ENCODE results near the gene ZNF280A.
A peak's percentile ranks its signal among the peaks of the same experiment; 100 is the strongest.
"Not testable (repeated sequence)": the region's sequence is repeated elsewhere in the genome, so short reads cannot be mapped to it uniquely, and the experiment has no call there.

ZNF280A gene

DNA sequence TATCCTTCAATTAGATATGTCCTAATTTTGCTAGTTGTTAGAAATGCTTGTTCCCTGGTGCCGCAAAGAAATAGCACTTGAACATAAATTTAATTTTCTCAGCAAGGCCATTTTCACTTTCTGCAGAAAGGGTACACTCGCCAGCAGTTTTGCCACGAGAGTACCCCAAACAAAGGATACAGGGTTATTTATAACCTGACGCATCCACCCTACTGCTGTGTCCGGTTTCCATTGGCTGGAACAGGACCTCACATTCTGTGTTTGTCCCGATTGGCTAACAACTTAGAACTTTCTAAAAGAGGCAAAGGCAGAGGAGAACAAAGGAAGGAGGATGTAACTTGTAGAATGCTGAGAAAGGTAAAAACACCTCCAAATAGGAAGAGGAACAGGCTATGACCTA, 10.2 kb downstream of the ZNF280A start:
- not testable (repeated sequence) for DNase-seq

DNA sequence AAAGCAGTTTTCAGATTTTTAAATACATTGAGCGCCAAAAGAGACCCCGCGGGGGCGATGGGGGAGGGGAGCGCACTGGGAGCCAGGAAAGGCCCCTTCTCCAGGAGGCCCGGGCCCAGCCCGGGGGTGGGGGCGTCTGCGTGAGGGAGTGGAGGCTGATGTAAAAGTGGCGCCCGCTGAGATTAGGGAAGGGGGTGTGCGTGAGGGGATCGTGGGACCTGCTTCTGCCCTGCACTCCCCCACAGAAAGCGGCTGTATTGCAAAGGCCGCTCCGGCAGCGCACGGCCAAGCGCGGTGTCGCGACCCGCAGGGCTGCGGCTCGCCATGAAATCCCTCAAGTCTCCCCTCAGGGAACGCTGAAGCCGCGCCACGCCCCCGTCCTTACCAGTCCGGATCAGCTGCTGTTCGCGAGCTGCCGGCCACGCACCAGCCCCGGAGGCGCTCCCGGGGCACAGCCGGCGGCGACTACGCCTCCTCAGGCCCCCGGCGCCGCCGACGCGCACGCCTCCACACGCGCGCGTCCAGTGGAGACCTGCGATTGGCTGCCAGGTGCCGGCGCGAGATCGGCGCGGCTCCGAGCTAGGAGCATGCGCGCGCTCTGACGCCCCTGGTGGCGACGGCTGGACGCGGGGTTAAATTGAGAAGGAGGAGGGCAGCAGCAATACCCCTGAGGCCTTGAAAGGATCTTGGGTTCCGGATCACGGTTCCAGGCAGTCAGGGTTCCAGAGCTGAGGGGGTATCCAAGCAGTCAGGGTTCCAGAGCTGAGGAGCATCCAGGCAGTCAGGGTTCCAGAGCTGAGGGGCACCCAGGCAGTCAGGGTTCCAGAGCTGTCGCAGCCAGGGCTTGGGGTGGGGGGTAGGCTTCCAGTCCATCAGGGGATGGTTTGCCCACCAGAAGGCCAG, 11.5 kb downstream of the ZNF280A start, which contains the start of gene ZNF280B:
Gene ZNF280B, minus strand, starts transcription at position 469 of the 903 bp plus-strand sequence. CDS start 19,344 bp downstream, outside the sequence.
- DNase-seq: peak; percentile 84

DNA sequence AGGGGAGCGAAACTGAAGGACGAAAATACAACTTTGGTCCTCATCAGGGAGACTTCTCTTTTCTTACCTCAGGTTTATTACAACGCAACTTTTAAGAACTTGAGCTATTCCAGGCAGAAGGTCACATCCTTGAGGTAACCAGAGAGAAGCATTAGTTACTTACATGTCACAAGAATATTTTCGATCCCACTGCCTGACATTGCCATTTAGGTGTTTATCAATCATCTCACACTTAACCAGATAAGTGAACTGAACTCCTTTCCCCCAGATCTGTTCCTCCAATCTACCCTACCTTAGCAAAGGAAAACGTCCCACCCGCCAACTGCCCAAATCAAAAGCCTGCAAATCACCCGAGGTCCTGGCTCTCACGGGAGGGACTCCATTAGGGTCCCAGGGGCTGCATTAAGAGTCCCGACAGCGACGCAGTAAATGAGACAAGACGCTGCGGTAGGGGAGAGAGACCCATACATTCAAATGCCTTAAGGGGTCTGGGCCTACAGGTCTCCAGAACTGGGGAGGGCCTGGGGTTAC, 12.3 kb downstream of the ZNF280A start:
- DNase-seq: no peak

DNA sequence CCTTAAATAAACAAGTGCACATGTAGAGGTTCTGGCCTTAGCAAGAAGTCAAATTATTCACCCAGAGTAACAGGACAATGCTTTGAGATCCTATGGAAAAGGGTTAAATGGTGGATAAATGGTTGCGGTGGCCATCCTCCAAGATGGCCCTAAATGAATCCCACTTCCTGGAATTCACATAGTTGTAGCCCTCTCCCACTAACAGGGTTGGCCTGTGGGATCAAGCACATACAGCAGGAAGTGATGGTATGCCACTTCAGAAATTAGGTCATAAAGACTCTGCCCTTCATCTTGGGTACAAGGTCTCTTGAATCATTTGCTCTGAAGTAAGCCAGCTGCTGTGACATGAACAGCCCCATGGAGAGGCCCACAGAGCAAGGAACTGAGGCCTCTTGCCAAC, 13.3 kb downstream of the ZNF280A start:
- DNase-seq: no peak

DNA sequence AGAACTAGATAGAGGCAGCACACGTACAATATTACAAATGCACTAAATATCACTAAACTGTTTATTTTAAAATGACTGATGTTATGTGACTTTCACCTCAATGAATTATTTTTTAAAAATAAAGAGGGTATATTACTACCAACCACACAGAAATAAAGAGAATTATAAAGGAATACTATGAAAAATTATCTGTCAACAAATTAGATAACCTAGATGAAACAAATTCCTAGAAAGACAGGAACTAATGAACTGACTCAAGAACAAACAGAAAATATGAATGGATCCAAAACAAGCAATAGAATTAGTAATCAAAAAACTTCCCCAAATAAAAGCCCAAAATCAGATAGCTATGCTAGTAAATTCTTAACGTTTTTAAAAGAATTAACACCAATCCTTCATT, 21.8 kb downstream of the ZNF280A start:
- DNase-seq: no peak

DNA sequence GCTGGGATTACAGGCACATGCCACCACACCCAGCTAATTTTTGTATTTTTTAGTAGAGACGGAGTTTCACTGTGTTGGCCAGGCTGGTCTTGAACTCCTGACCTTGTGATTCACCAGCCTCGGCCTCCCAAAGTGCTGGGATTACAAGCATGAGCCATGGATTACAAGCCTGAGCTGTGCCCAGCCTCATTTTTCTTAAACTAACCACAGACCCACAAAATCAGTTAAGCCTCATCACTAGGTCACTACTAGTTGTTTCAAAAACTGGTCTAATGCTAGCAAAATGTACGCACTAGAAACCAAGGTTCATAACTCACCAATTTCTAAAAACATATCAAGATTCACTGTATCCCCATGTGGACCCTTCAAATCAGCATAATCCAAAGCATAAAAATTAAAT, 28.5 kb downstream of the ZNF280A start:
- not testable (repeated sequence) for DNase-seq

DNA sequence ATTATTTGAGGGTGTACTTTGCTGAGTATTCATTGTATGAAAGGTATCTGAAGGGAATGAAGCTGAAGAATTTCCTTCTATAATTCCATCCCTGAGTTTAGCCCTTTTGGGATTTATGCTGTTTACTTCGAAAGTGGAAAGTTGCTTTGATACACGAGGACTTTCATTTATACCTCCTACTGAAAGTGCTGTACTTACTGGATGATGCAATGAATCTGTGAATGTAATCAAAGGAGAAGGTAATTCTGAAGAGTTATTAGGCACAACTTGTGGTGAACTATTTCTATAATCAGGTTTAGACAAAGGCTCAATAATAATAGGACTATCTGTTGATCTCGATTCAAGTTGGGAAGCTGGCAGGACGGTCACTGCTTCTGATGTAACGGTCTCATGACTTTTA, 31.3 kb downstream of the ZNF280A start:
- no peak for DNase-seq

DNA sequence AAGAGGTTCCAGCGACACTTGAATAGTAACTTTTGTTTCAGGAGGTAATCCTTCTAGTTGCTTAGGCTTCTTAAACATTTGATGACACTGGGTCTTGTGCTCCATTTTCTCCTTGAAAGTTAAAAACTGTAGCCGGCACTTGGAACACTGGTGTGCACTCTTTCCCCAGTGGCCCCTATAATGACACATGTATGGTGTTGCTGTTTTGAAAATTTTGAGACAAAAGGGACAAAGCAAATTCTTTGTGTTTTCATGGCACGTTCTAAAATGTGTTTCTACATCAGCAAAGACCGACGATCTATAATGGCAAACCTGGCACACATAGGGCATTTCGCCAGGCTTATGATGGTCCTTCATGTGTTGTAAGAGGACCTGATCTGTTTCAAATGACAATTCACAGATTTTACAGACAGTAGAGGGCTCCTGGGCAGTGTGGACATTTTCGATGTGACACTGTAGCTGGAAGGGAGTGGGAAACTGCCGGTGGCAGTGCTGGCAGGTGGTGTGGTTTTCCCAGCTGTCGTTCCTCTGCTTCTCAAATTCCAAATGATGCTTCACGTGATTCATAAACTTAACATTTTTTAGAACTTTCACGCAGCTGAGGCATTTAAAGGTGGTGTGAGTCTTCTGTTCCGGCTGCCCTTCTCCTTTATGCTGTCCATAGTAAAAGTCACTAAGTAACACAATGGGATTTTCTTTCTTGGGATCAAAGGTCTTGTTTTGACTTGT, 32.0 kb downstream of the ZNF280A start:
- no peak for DNase-seq

DNA sequence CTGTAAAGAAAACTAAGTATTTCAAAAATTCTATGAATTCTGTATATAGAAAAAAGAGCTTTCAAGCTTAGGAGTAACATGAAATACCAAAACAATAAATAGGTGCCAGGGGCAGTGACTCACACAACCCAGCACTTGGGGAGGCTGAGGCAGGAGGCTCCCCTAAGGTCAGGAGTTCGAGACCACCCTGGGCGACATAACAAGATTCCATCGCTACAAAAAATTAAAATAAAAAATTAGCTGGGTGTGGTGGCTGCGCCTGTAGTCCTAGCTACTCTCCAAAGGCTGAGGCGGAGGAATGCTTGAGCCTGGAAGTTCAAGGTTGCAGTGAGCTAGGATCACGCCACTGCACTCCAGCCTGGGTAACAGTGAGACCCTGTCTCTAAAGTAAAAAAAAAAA, 33.0 kb downstream of the ZNF280A start:
- no peak for DNase-seq

DNA sequence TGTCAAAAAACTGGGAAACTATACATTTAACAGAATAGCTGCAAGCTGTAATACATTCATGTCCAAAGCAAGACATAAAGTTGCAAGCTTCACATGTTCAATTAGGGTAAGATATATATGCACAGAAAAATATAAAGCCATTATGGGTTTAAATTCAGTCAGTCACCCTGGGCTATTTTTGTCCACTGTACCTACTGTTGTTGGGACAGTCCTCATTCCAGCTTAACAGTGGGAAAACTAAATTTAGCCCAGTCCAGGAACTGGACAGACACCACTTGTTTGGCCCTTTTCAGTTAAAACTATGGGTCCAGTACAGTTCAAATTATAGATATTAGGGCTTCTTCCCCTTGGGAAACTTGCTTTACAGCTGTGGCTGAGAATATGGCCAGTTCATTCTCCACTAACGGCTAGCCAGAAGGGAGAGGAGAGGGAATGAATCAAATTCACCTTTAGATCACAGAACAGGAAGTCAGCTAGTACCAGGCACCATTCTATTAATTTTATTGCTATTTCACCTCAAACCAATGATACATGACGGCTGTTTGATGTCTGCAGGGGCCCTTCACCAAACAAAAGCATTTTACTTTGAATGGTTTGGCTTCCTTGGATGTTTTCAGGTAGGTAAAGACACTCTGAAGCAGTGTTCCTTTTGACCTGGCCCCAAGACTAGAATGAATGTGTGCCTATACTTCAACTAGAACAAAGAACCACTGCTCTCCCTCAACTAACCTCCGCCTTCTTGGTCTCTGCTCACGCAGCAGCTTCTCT, 33.8 kb downstream of the ZNF280A start:
- DNase-seq: no peak

DNA sequence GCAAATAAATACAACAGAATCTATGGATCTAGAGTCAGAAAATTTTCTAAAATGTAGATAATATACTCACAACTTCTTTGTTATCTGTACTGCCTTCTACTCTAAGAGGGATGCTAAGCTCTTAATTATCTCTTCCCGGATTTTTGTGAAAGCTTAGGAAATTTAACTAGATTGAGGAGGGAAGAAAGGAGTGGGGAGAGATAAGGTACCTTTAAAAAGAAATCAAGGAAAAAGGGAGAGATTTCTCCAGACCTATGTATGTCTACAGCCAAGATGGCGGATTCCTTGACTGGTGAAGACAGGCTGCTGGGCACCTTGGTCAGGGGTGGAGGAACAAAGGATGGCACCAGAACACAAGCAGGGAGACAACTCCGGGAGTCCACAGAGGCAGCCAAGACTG, 34.5 kb downstream of the ZNF280A start:
- DNase-seq: no peak

DNA sequence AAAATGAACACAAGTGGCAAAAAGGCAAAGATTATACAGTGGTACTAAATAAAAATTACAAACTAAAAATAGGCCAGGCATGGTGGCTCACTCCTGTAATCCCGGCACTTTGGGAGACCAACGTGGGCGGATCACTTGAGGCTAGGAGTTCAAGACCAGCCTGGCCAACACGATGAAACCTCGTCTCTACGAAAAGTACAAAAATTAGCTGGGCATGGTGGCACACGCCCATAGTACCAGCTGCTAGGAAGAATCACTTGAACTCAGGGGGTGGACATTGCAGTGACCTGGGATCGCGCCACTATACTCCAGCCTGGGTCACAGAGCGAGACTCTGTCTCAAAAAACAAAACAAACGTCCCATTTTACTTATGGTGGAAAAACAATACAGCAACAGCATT, 36.0 kb downstream of the ZNF280A start:
- DNase-seq: no peak

DNA sequence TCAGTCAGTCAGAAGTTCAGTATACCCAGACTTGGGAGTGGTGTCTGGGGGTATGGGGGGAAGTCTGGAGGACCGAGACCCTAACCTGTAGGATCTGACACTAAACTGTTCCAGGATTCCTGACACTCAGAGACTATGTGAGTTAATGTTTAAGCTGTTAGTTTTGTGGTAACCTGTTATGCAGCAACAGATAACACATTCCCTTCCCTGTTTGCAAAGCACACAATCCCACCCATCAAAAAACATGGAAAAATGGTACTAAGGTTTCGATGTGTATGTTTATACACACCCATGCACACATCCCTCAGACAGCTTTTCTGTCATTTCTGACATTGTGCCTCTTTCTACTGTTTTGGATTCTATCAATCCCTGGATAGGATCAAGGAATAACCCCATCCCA, 39.1 kb downstream of the ZNF280A start:
- no peak for DNase-seq

DNA sequence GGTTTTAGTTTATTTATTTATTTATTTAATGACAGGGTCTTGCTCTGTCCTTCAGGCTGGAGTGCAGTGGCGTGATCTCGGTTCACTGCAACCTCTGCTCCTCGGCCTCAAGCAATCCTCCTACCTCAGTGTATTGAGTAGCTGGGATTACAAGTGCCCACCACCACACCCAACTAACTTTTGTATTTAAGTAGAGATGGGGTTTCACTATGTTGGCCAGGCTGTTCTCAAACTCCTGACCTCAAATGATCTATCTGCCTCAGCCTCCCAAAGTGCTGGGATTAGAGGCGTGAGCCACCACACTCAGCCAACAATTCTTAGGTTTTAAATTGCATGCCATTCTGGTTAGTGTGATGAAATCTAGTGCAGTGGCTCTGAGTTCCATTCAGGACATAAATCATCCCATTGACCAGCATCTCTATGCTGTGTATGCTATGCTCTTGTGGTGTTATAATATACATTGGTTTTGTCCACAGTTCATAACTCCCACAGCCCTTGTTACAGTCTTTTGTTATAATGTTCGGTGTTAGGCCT, 40.0 kb downstream of the ZNF280A start:
- DNase-seq: no peak

DNA sequence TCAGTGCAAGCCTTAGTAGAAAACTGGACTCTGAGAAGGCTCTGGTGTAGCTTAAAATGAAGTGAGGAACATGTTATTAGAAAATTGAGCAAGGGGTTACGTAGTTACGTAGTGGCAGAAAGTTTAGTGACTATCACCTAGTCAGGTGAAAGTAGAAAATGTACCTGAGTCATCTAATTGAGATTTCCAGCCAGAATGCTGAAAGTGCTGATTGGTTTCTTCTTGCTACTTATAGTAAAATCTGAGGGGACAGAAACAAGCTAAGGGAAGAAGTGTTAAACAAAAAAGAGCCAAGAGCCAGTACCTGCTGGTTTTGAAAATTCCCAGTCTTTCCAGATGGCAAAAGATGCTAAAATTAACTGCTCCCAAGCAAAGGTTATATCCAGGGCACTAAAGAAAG, 41.0 kb downstream of the ZNF280A start:
- DNase-seq: no peak

DNA sequence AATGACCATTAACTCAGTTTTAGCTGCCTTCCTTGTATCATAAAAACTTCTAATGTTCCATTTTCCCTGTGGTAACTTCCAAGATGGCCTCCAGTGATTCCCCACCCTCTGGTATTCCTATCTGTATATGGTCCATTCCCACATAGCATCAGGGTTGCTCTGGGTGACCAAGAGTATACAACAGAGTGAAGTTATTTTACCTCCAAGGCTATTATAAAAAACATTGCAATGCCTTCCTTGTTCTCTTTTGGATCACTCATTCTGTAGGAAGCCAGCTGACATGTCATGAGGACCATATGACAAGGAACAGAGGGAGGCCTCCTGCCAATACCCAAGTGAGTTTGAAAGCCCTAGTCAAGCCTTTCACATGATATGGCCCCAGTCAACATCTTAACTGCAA, 41.6 kb downstream of the ZNF280A start:
- DNase-seq: no peak

DNA sequence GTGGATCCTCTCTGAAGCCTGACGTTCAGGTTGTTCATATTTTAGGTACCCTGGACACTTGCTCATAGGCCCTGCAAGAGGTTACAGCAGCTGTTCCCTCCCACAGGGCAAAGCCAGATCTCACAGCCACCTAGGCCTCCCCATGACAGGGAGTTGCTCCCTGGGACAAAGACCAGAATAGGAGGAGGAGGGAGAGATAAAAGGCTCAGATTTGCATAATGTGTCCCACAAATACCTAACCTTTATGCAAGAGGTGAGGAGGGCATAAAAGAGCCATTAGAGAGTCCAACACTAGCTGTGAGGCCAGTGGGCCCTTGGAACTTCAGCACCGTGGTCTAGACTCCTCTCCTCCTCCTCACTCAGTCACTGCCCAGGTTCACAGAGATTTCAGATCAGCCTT, 45.3 kb downstream of the ZNF280A start:
- DNase-seq: no peak

DNA sequence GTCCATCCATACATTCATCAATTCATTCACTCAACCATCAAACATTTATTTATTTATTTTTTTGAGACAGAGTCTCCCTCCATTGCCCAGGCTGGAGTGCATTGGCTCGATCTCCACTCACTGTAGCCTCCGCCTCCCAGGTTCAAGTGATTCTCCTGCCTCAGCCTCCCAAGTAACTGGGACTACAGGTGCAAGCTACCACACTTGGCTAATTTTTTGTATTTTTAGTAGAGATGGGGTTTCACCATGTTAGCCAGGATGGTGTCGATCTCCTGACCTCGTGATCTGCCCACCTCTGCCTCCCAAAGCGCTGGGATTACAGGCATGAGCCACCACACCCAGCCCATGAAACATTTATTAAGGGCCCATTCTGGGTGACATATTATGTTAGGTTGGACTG, 49.0 kb downstream of the ZNF280A start:
- not testable (repeated sequence) for DNase-seq

DNA sequence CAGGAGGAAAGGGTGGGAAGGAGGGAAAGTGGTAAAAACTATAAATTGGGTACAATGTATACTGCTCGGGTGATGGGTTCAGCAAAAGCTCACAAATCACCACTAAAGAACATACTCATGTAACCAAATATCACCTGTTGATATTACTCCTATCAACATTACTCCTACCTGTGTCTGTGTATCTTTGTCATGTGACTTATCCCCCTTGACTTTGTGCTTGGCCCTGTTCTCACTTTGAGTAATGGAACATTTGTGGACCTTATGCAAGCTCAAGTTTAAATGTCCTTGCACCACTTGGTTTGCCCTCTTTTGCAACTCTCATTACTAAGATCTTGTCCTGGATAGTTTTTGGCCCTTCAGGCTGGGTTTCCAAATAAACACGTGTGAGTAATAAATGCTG, 50.5 kb downstream of the ZNF280A start:
- DNase-seq: no peak

DNA sequence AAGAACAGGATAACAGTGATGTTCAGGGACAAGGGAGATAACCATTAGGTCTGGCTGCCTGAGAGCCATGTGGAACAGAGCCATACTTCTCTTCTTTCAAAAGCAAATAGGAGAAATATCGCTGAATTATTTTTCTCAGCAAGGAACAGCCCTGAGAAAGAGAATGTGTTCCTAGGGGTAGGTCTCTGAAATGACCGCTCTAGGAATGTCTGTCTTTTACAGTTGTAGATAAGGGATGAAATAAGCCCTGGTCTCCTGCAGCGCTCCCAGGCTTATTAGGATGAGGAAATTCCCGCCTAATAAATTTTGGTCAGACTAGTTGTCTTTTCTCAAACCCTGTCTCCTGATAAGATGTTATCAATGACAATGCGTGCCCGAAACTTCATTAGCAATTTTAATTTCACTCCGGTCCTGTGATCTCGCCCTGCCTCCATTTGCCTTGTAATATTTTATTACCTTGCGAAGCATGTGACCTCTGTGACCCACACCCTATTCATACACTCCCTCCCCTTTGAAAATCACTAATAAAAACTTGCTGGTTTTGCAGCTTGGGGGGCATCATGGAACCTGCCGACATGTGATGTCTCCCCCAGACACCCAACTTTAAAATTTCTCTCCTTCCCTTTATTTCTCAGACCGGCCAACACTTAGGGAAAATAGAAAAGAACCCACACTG, 51.1 kb downstream of the ZNF280A start:
- DNase-seq: not testable (repeated sequence)

DNA sequence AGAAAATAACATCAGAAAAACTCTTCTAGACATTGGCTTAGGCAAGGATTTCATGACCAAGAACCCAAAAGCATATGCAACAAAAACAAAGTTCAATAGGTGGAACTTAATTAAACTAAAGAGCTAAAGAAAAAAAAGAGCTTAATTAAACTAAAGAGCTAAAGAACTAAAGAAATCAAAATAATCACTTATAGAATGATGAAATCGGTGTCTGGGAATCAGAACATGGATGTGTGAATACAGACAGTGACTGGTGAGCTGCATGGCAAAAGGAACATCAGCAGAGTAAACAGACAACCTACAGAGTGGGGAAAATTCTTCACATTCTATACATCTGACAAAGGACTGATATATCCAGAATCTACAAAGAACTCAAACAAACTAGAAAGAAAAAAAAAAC, 53.0 kb downstream of the ZNF280A start:
- DNase-seq: no peak

DNA sequence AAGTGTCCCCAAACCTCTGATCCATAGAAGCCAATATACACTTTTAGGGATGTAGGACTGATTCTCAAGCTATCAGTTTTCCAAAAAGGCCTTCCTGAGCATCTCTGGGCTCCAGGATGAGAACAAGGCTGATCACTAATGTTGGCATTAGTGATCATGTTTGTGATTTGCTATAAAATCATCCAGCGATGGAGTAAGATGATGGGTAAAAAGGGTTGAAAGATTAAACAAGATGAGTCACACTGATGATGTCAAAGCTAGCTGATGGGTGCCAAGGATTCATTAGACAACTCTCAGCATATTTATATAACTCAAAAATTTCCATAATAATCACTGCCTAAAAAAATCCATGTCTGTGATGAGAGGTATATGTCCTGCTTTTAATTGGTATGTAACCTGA, 54.3 kb downstream of the ZNF280A start:
- no peak for DNase-seq
